ENCODE measurements around the gene POU2F1. TPM values are rescaled to one million over a fixed set of nuclear protein-coding genes. Genes with fewer than 3 reads are reported as not detected.

The POU2F1 gene
- total RNA-seq, 2 donors from 2014 or later = 14.3 to 16.4 TPM

GRCh38 chr1:167330601-167331293 is 110.1 kb downstream of the POU2F1 start:
- intact Hi-C loops (cut with DNase I, micrococcal nuclease) = no loop called here
- ATAC-seq (peak; percentile 41), DNase-seq (no peak)

- ATAC-seq = no peak
- no peak for DNase-seq
- intact Hi-C loops (cut with DNase I, micrococcal nuclease) = no loop called here
Measured at GRCh38 chr1:167331650-167332049, 111.0 kb downstream of the POU2F1 start.

GRCh38 chr1:167332503-167332902 is 111.8 kb downstream of the POU2F1 start:
- DNase-seq (no peak), ATAC-seq (no peak)
- intact Hi-C loops (cut with DNase I, micrococcal nuclease) = no loop called here

GRCh38 chr1:167333124-167333523 is 112.4 kb downstream of the POU2F1 start:
- intact Hi-C loops (cut with DNase I, micrococcal nuclease) = no loop called here

GRCh38 chr1:167333703-167334102 is 113.0 kb downstream of the POU2F1 start:
- peak; percentile 53 for ATAC-seq
- DNase-seq = peak in 1 of 2 donors; percentile 9
- intact Hi-C loops (cut with DNase I, micrococcal nuclease) = no loop called here

More at GRCh38 chr1:167333124-167333523, 112.4 kb downstream of the POU2F1 start:
- ATAC-seq (no peak), DNase-seq (no peak)

- intact Hi-C loops (cut with DNase I, micrococcal nuclease) = no loop called here
- ATAC-seq (no peak), DNase-seq (no peak)
Measured at GRCh38 chr1:167339405-167339804, 118.7 kb downstream of the POU2F1 start.

- ATAC-seq = peak; percentile 86
- no peak for DNase-seq
- intact Hi-C loops (cut with DNase I, micrococcal nuclease) = no loop called here
Measured at GRCh38 chr1:167342846-167343245, 122.2 kb downstream of the POU2F1 start.

GRCh38 chr1:167344112-167344511 is 123.4 kb downstream of the POU2F1 start:
- DNase-seq (no peak), ATAC-seq (no peak)
- intact Hi-C loops (cut with DNase I, micrococcal nuclease) = no loop called here

GRCh38 chr1:167344615-167345385 is 124.1 kb downstream of the POU2F1 start:
- no peak for ATAC-seq
- intact Hi-C loops (cut with DNase I, micrococcal nuclease) = no loop called here
- DNase-seq = no peak

GRCh38 chr1:167345386-167345733 is 124.7 kb downstream of the POU2F1 start:
- intact Hi-C loops (cut with DNase I, micrococcal nuclease) = no loop called here
- no peak for ATAC-seq
- no peak for DNase-seq

- DNase-seq = no peak
- ATAC-seq = no peak
- intact Hi-C loops (cut with DNase I, micrococcal nuclease) = no loop called here
Measured at GRCh38 chr1:167357305-167357704, 136.6 kb downstream of the POU2F1 start.

GRCh38 chr1:167359295-167359694 is 138.6 kb downstream of the POU2F1 start:
- no peak for ATAC-seq
- intact Hi-C loops (cut with DNase I, micrococcal nuclease) = no loop called here
- DNase-seq = no peak

- ATAC-seq (no peak), DNase-seq (no peak)
- intact Hi-C loops (cut with DNase I, micrococcal nuclease) = no loop called here
Measured at GRCh38 chr1:167360120-167360519, 139.4 kb downstream of the POU2F1 start.

GRCh38 chr1:167362638-167363037 is 142.0 kb downstream of the POU2F1 start:
- ATAC-seq (no peak), DNase-seq (no peak)
- intact Hi-C loops (cut with DNase I, micrococcal nuclease) = no loop called here

- no peak for DNase-seq
- intact Hi-C loops (cut with DNase I, micrococcal nuclease) = no loop called here
- ATAC-seq = no peak
Measured at GRCh38 chr1:167364826-167365225, 144.1 kb downstream of the POU2F1 start.

- DNase-seq (no peak), ATAC-seq (no peak)
- intact Hi-C loops (cut with DNase I, micrococcal nuclease) = no loop called here
Measured at GRCh38 chr1:167365360-167365759, 144.7 kb downstream of the POU2F1 start.

- intact Hi-C loops (cut with DNase I, micrococcal nuclease) = no loop called here
- DNase-seq (no peak), ATAC-seq (no peak)
Measured at GRCh38 chr1:167367705-167368104, 147.0 kb downstream of the POU2F1 start.

- ATAC-seq = no peak
- no peak for DNase-seq
- intact Hi-C loops (cut with DNase I, micrococcal nuclease) = no loop called here
Measured at GRCh38 chr1:167369175-167369574, 148.5 kb downstream of the POU2F1 start.

- intact Hi-C loops (cut with DNase I, micrococcal nuclease) = no loop called here
- no peak for DNase-seq
- ATAC-seq = no peak
Measured at GRCh38 chr1:167369933-167370332, 149.2 kb downstream of the POU2F1 start.

- DNase-seq (no peak), ATAC-seq (no peak)
- intact Hi-C loops (cut with DNase I, micrococcal nuclease) = no loop called here
Measured at GRCh38 chr1:167371030-167371429, 150.3 kb downstream of the POU2F1 start.

GRCh38 chr1:167373398-167373797 is 152.7 kb downstream of the POU2F1 start:
- DNase-seq (no peak), ATAC-seq (no peak)
- intact Hi-C loops (cut with DNase I, micrococcal nuclease) = no loop called here
